ENCODE data around the gene CLDN9.

DNA sequence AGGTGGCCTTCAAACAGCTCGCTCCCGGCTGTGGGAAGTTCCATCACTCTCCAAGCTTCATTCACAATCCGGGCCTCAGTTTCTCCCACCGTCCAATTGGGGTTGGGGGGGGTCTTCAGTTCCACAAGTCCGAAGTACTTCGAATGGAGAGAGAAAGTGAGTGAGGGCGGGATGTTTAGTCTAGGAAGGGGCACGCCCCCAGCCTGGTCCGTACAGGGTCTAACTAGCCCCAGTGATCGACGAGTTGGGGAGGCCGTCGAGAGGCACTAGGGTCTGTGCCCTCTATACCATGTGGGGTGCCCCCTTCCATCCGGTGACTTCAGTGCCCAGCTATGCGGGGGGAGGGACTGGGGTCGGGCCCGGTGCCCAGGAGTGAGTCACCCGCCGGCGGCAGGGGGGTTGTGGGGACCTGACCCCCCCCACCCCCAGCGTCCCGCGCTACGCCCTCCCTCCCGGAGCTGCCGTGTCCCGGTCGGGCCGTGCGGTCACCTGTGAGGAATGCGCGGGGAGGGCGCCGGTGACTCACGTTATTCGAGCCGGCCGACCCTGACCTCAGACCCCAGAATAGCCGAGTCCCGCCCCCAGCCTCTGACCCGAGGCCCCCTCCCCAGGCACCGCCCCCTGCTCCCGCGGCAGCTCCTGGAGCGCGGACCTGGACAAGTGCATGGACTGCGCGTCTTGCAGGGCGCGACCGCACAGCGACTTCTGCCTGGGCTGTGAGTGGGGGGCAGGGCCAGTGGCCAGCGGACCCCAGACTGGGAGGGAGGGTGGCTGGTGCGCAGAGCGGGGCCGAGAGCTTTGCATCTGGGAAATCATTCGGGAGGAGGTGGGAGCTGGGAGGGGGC, 8.1 kb downstream of the CLDN9 start:
- TF ChIP-seq POLR2A (IDR thresholded peaks at IDR 0.05) = no peak
- TF ChIP-seq, protein P1, sequence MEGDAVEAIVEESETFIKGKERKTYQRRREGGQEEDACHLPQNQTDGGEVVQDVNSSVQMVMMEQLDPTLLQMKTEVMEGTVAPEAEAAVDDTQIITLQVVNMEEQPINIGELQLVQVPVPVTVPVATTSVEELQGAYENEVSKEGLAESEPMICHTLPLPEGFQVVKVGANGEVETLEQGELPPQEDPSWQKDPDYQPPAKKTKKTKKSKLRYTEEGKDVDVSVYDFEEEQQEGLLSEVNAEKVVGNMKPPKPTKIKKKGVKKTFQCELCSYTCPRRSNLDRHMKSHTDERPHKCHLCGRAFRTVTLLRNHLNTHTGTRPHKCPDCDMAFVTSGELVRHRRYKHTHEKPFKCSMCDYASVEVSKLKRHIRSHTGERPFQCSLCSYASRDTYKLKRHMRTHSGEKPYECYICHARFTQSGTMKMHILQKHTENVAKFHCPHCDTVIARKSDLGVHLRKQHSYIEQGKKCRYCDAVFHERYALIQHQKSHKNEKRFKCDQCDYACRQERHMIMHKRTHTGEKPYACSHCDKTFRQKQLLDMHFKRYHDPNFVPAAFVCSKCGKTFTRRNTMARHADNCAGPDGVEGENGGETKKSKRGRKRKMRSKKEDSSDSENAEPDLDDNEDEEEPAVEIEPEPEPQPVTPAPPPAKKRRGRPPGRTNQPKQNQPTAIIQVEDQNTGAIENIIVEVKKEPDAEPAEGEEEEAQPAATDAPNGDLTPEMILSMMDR (IDR thresholded peaks at IDR 0.05) = no peak
